Loucy (cell line): ENCODE data around the gene POLD3.

Experiments used
- H2AFZ ChIP-seq: fragments of 200-600 bp; sonication (generic); 2 replicates; pipeline ENCODE4 v1.6.0; 2016; ENCODE audit warnings: antibody characterized with exemption, mild to moderate bottlenecking, low read length, moderate library complexity
- H3F3A ChIP-seq: fragments of 200-600 bp; 2 replicates; pipeline ENCODE4 v1.6.0; 2016; ENCODE audit warnings: antibody characterized with exemption, low read depth, mild to moderate bottlenecking
- H3K27me3 ChIP-seq: fragments of 200-600 bp; sonication (generic); 2 replicates; pipeline ENCODE4 v1.6.1; 2014; ENCODE audit warnings: low read length, mild to moderate bottlenecking; ENCODE audit not compliant: insufficient read depth, poor library complexity, severe bottlenecking
- H3K36me3 ChIP-seq: fragments of 200-600 bp; sonication (generic); 2 replicates; pipeline ENCODE4 v1.6.1; 2016; ENCODE audit warnings: low read length; ENCODE audit not compliant: insufficient read depth
- H3K4me1 ChIP-seq: fragments of 200-600 bp; sonication (generic); 2 replicates; pipeline ENCODE4 v1.5.1; 2014; ENCODE audit warnings: low read length, mild to moderate bottlenecking; ENCODE audit not compliant: insufficient read depth, poor library complexity, severe bottlenecking
- H3K4me2 ChIP-seq: fragments of 200-600 bp; sonication (generic); 2 replicates; pipeline ENCODE4 v1.6.0; 2014; ENCODE audit warnings: antibody characterized with exemption, low read length, low read depth, mild to moderate bottlenecking; ENCODE audit not compliant: poor library complexity, severe bottlenecking
- H3K4me3 ChIP-seq: fragments of 200-600 bp; sonication (generic); 2 replicates; pipeline ENCODE4 v1.5.1; 2014; ENCODE audit warnings: low read length, mild to moderate bottlenecking, mixed read lengths; ENCODE audit not compliant: poor library complexity, severe bottlenecking
- H3K79me2 ChIP-seq: fragments of 200-600 bp; sonication (generic); 2 replicates; pipeline ENCODE4 v1.6.1; 2014; ENCODE audit warnings: low read length; ENCODE audit not compliant: insufficient read depth
- H3K9ac ChIP-seq: fragments of 200-600 bp; sonication (generic); 2 replicates; pipeline ENCODE4 v1.6.0; 2014; ENCODE audit warnings: mild to moderate bottlenecking, low read depth, low read length, moderate library complexity; ENCODE audit not compliant: poor library complexity, severe bottlenecking
- H3K9me2 ChIP-seq: fragments of 200-600 bp; sonication (generic); replicated peaks from 2 replicates; pipeline ENCODE4 v1.6.1; 2016; ENCODE audit warnings: low read depth, low read length, mixed read lengths
- H3K9me3 ChIP-seq: fragments of 200-600 bp; sonication (generic); 2 replicates; pipeline ENCODE4 v1.6.1; 2014; ENCODE audit warnings: mild to moderate bottlenecking, antibody characterized with exemption, low read length, low read depth; ENCODE audit not compliant: insufficient read depth
- H4K20me1 ChIP-seq: fragments of 200-600 bp; sonication (generic); 2 replicates; pipeline ENCODE4 v1.6.0; 2014; ENCODE audit warnings: antibody characterized with exemption, low read length, mild to moderate bottlenecking; ENCODE audit not compliant: insufficient read depth, poor library complexity, severe bottlenecking
- CTCF ChIP-seq: fragments of 200-600 bp; sonication (generic); conservative IDR thresholded peaks from 2 replicates; pipeline ENCODE4 v1.5.1; 2014; ENCODE audit warnings: mild to moderate bottlenecking, antibody characterized with exemption, low read length
- EZH2phosphoT487 ChIP-seq: fragments of 200-600 bp; IDR thresholded peaks from 2 replicates; pipeline ENCODE4 v1.6.1; 2018; ENCODE audit warnings: antibody characterized with exemption, mild to moderate bottlenecking, moderate library complexity, borderline replicate concordance

Gene POLD3

GRCh38 chr11:74677131-74677530, 84.7 kb downstream of the POLD3 start:
- no peaks in the 10 kb centered on the region for H3K9me3 ChIP-seq

GRCh38 chr11:74678041-74678440, 85.7 kb downstream of the POLD3 start:
- Histone ChIP-seq H3K4me1 (no peaks in the 10 kb centered on the region), H3K9me3 (no peaks in the 10 kb centered on the region), H3K4me2 (no peak overlapping the region), H4K20me1 (no peaks in the 10 kb centered on the region), H3K9me2 (no peaks in the 10 kb centered on the region), H3K36me3 (no peaks in the 10 kb centered on the region), H3K27me3 (no peaks in the 10 kb centered on the region), H3K79me2 (no peaks in the 10 kb centered on the region), H2AFZ (no peak overlapping the region), H3K4me3 (no peak overlapping the region), H3K9ac (no peak overlapping the region), H3F3A (no peaks in the 10 kb centered on the region)
- TF ChIP-seq CTCF (no peak), EZH2phosphoT487 (no peak)

More at GRCh38 chr11:74677131-74677530, 84.7 kb downstream of the POLD3 start:
- Histone ChIP-seq H3K4me3 (no peak overlapping the region), H3K27me3 (no peaks in the 10 kb centered on the region), H2AFZ (no peak overlapping the region), H3F3A (no peaks in the 10 kb centered on the region), H3K9ac (no peak overlapping the region), H4K20me1 (no peaks in the 10 kb centered on the region), H3K79me2 (no peaks in the 10 kb centered on the region), H3K4me1 (no peaks in the 10 kb centered on the region), H3K4me2 (no peak overlapping the region), H3K9me2 (no peaks in the 10 kb centered on the region), H3K36me3 (no peaks in the 10 kb centered on the region)
- TF ChIP-seq CTCF: no peak

- TF ChIP-seq EZH2phosphoT487 (no peak), CTCF (no peak)
- Histone ChIP-seq H3K79me2 (no peaks in the 10 kb centered on the region), H3K9me2 (no peaks in the 10 kb centered on the region)
These were observed 86.5 kb downstream of the POLD3 start for GRCh38 chr11:74678591-74679512.

More at GRCh38 chr11:74678591-74679512, 86.5 kb downstream of the POLD3 start:
- Histone ChIP-seq H3K4me2 (no peak overlapping the region), H3F3A (no peaks in the 10 kb centered on the region), H3K4me1 (no peaks in the 10 kb centered on the region), H2AFZ (no peak overlapping the region), H3K4me3 (no peak overlapping the region), H3K9me3 (no peaks in the 10 kb centered on the region), H3K36me3 (no peaks in the 10 kb centered on the region), H4K20me1 (no peaks in the 10 kb centered on the region), H3K27me3 (no peaks in the 10 kb centered on the region), H3K9ac (no peak overlapping the region)
